Activated T-helper 2 cell treated with anti-CD3 and anti-CD28 coated beads, Interferon-gamma antibody, Interleukin-2, Interleukin-4, amounts not matched to agents 10 μg/mL and 5 μg/mL and 100 μg/mL, durations not matched to agents 14 hours and 24 hours and 36 hours (primary cell): ENCODE measurements around the gene AUNIP. TPM values are rescaled to one million over a fixed set of nuclear protein-coding genes. Genes with fewer than 3 reads are reported as not detected.
"Not testable (repeated sequence)": the region's sequence is repeated elsewhere in the genome, so short reads cannot be mapped to it uniquely, and the experiment has no call there.

Source experiments
- DNase-seq: peaks from one replicate; pipeline ENCODE4 v3.0.0; 2021; ENCODE audit warnings: low spot score
- H3K27ac Mint-ChIP-seq: one replicate; pipeline ENCODE4 v1.8.0; 2021; ENCODE audit warnings: mixed read lengths
- H3K27me3 Mint-ChIP-seq: one replicate; pipeline ENCODE4 v1.8.0; 2021; ENCODE audit warnings: low read depth, mixed read lengths
- H3K36me3 Mint-ChIP-seq: one replicate; pipeline ENCODE4 v1.8.0; 2021; ENCODE audit warnings: low read depth, mixed read lengths
- H3K4me1 Mint-ChIP-seq: one replicate; pipeline ENCODE4 v1.8.0; 2021; ENCODE audit warnings: low read depth, mixed read lengths
- H3K4me3 Mint-ChIP-seq: one replicate; pipeline ENCODE4 v1.8.0; 2021; ENCODE audit warnings: low read depth, mild to moderate bottlenecking, moderate library complexity, mixed read lengths
- H3K9me3 Mint-ChIP-seq: one replicate; pipeline ENCODE4 v1.8.0; 2021; ENCODE audit warnings: mixed read lengths
- intact Hi-C: fragments of 100-400 bp; cut with micrococcal nuclease; formaldehyde crosslinking; loops from one replicate; pipeline ENCODE4 v1.15.1; 2023
- total RNA-seq: library from RNA; stranded (reverse); gene quantifications from 2 replicates; pipeline ENCODE4 v1.2.3, GENCODE V29; 2022

AUNIP gene
- total RNA-seq, 1 donor from 2014 or later = 10.9 TPM

- Mint-ChIP-seq H3K9me3 (no peaks in the 10 kb centered on the region), H3K4me3 (no peak overlapping the region), H3K36me3 (no peaks in the 10 kb centered on the region), H3K27ac (no peak overlapping the region), H3K27me3 (no peaks in the 10 kb centered on the region), H3K4me1 (no peaks in the 10 kb centered on the region)
- intact Hi-C loops = no loop called here
- no peak for DNase-seq
These were observed 11.3 kb downstream of the AUNIP start for GRCh38 chr1:25847929-25848328.

GRCh38 chr1:25845664-25846063 is 13.6 kb downstream of the AUNIP start:
- H3K4me3 Mint-ChIP-seq = no peak overlapping the region
- DNase-seq = no peak
- no peaks in the 10 kb centered on the region for H3K36me3 Mint-ChIP-seq
- H3K9me3 Mint-ChIP-seq = no peaks in the 10 kb centered on the region
- H3K27me3 Mint-ChIP-seq = no peaks in the 10 kb centered on the region
- no peak overlapping the region for H3K27ac Mint-ChIP-seq
- intact Hi-C loops = no loop called here
- H3K4me1 Mint-ChIP-seq = no peaks in the 10 kb centered on the region

GRCh38 chr1:25844536-25845337 is 14.5 kb downstream of the AUNIP start:
- H3K9me3 Mint-ChIP-seq = no peaks in the 10 kb centered on the region
- H3K4me3 Mint-ChIP-seq = no peak overlapping the region
- no peak for DNase-seq
- H3K4me1 Mint-ChIP-seq = no peaks in the 10 kb centered on the region
- no peaks in the 10 kb centered on the region for H3K27me3 Mint-ChIP-seq
- H3K36me3 Mint-ChIP-seq = peaks cover 6% of the 10 kb centered on the region
- intact Hi-C loops = no loop called here
- H3K27ac Mint-ChIP-seq = no peak overlapping the region

GRCh38 chr1:25843483-25843882 is 15.8 kb downstream of the AUNIP start:
- Mint-ChIP-seq H3K4me3 (no peak overlapping the region), H3K4me1 (no peaks in the 10 kb centered on the region), H3K27ac (no peak overlapping the region), H3K36me3 (peaks cover 6% of the 10 kb centered on the region), H3K9me3 (no peaks in the 10 kb centered on the region), H3K27me3 (no peaks in the 10 kb centered on the region)
- intact Hi-C loops = no loop called here
- DNase-seq = no peak

GRCh38 chr1:25839808-25840207 is 19.4 kb downstream of the AUNIP start:
- H3K36me3 Mint-ChIP-seq = peaks cover 17% of the 10 kb centered on the region
- intact Hi-C loops, H3K4me3 Mint-ChIP-seq, H3K9me3 Mint-ChIP-seq, H3K27ac Mint-ChIP-seq, H3K4me1 Mint-ChIP-seq, H3K27me3 Mint-ChIP-seq, DNase-seq: not testable (repeated sequence)

GRCh38 chr1:25837262-25837875 is 21.9 kb downstream of the AUNIP start:
- no peaks in the 10 kb centered on the region for H3K27me3 Mint-ChIP-seq
- DNase-seq = no peak
- H3K36me3 Mint-ChIP-seq = peaks cover 36% of the 10 kb centered on the region
- H3K9me3 Mint-ChIP-seq = no peaks in the 10 kb centered on the region
- no peaks in the 10 kb centered on the region for H3K4me1 Mint-ChIP-seq
- intact Hi-C loops = no loop called here
- H3K4me3 Mint-ChIP-seq = no peak overlapping the region
- no peak overlapping the region for H3K27ac Mint-ChIP-seq

GRCh38 chr1:25836695-25837094 is 22.6 kb downstream of the AUNIP start:
- intact Hi-C loops = no loop called here

GRCh38 chr1:25834894-25835293 is 24.4 kb downstream of the AUNIP start:
- no peak overlapping the region for H3K27ac Mint-ChIP-seq
- H3K4me1 Mint-ChIP-seq = peaks cover 3% of the 10 kb centered on the region
- no peaks in the 10 kb centered on the region for H3K9me3 Mint-ChIP-seq
- H3K36me3 Mint-ChIP-seq = peaks cover 54% of the 10 kb centered on the region
- intact Hi-C loops = no loop called here
- DNase-seq = no peak
- H3K27me3 Mint-ChIP-seq = no peaks in the 10 kb centered on the region
- H3K4me3 Mint-ChIP-seq = no peak overlapping the region

More at GRCh38 chr1:25836695-25837094, 22.6 kb downstream of the AUNIP start:
- Mint-ChIP-seq H3K4me1 (peaks cover 1% of the 10 kb centered on the region), H3K36me3 (peaks cover 40% of the 10 kb centered on the region), H3K27me3 (no peaks in the 10 kb centered on the region), H3K4me3 (no peak overlapping the region), H3K9me3 (no peaks in the 10 kb centered on the region), H3K27ac (no peak overlapping the region)
- no peak for DNase-seq

- Mint-ChIP-seq H3K9me3 (no peaks in the 10 kb centered on the region), H3K4me3 (no peak overlapping the region), H3K27me3 (no peaks in the 10 kb centered on the region), H3K36me3 (peaks cover 66% of the 10 kb centered on the region), H3K4me1 (peaks cover 3% of the 10 kb centered on the region), H3K27ac (no peak overlapping the region)
- no peak for DNase-seq
- intact Hi-C loops = no loop called here
These were observed 26.1 kb downstream of the AUNIP start for GRCh38 chr1:25833158-25833557.

- Mint-ChIP-seq H3K4me1 (peaks cover 3% of the 10 kb centered on the region), H3K4me3 (no peak overlapping the region), H3K27me3 (no peaks in the 10 kb centered on the region), H3K9me3 (no peaks in the 10 kb centered on the region), H3K36me3 (peaks cover 68% of the 10 kb centered on the region), H3K27ac (no peak overlapping the region)
- no peak for DNase-seq
- intact Hi-C loops = no loop called here
These were observed 26.8 kb downstream of the AUNIP start for GRCh38 chr1:25832336-25833037.

- H3K27ac Mint-ChIP-seq = no peak overlapping the region
- DNase-seq = no peak
- H3K36me3 Mint-ChIP-seq = peaks cover 70% of the 10 kb centered on the region
- H3K4me3 Mint-ChIP-seq = no peak overlapping the region
- H3K27me3 Mint-ChIP-seq = no peaks in the 10 kb centered on the region
- H3K4me1 Mint-ChIP-seq = peaks cover 3% of the 10 kb centered on the region
- intact Hi-C loops = no loop called here
- no peaks in the 10 kb centered on the region for H3K9me3 Mint-ChIP-seq
These were observed 27.6 kb downstream of the AUNIP start for GRCh38 chr1:25831569-25832196.

- peaks cover 3% of the 10 kb centered on the region for H3K4me1 Mint-ChIP-seq
- H3K4me3 Mint-ChIP-seq = no peak overlapping the region
- H3K27me3 Mint-ChIP-seq = no peaks in the 10 kb centered on the region
- no peak for DNase-seq
- H3K27ac Mint-ChIP-seq = no peak overlapping the region
- intact Hi-C loops = no loop called here
- no peaks in the 10 kb centered on the region for H3K9me3 Mint-ChIP-seq
- H3K36me3 Mint-ChIP-seq = peaks cover 64% of the 10 kb centered on the region
These were observed 30.2 kb downstream of the AUNIP start for GRCh38 chr1:25829046-25829445.

GRCh38 chr1:25828491-25828890 is 30.8 kb downstream of the AUNIP start:
- peaks cover 3% of the 10 kb centered on the region for H3K4me1 Mint-ChIP-seq
- no peak overlapping the region for H3K27ac Mint-ChIP-seq
- no peaks in the 10 kb centered on the region for H3K9me3 Mint-ChIP-seq
- no peak overlapping the region for H3K4me3 Mint-ChIP-seq
- DNase-seq = no peak
- H3K27me3 Mint-ChIP-seq = no peaks in the 10 kb centered on the region
- intact Hi-C loops = no loop called here
- H3K36me3 Mint-ChIP-seq = peaks cover 61% of the 10 kb centered on the region
